Epithelial cell of esophagus (primary cell): ENCODE results near the gene TRIM14.
A peak's percentile ranks its signal among the peaks of the same experiment; 100 is the strongest.

ENCODE experiments used
- DNase-seq: peaks from one replicate; pipeline ENCODE4 v3.0.0; 2010; ENCODE audit warnings: low read depth
- H3K4me3 ChIP-seq: 2 replicates; pipeline ENCODE4 v1.5.1; 2011; ENCODE audit warnings: mild to moderate bottlenecking, low read length, control low read depth
- TF ChIP-seq, protein P1 (sequence below): IDR thresholded peaks from 2 replicates; pipeline ENCODE4 v1.5.1; 2011; ENCODE audit warnings: low read depth, mild to moderate bottlenecking, low read length, control low read depth, inconsistent platforms; ENCODE audit not compliant: insufficient read depth; ENCODE audit errors: missing control alignments

The TRIM14 gene

DNA sequence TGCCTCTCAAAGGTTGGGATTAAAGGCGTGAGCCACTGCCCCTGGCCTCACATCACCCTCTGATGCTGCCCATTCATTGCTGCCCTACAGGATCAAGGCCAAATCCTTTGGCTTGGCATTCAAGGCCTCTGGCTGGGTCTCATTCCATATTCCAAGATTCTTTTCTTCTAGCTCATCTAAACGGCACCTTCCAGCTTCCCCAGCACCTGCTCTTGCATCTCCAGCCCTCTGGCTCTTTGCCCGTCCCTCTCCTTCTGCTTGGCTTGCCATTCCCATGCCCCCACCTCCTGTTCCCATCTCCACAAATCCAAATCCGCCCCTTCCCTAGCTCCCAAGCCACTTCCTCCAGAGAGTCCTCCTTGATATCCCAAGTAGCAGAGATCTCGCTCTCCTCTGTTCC lies 40.3 kb upstream of the TRIM14 start:
- H3K4me3 ChIP-seq: no peak overlapping the region
- TF ChIP-seq, protein P1, sequence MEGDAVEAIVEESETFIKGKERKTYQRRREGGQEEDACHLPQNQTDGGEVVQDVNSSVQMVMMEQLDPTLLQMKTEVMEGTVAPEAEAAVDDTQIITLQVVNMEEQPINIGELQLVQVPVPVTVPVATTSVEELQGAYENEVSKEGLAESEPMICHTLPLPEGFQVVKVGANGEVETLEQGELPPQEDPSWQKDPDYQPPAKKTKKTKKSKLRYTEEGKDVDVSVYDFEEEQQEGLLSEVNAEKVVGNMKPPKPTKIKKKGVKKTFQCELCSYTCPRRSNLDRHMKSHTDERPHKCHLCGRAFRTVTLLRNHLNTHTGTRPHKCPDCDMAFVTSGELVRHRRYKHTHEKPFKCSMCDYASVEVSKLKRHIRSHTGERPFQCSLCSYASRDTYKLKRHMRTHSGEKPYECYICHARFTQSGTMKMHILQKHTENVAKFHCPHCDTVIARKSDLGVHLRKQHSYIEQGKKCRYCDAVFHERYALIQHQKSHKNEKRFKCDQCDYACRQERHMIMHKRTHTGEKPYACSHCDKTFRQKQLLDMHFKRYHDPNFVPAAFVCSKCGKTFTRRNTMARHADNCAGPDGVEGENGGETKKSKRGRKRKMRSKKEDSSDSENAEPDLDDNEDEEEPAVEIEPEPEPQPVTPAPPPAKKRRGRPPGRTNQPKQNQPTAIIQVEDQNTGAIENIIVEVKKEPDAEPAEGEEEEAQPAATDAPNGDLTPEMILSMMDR: no peak
- DNase-seq: no peak

DNA sequence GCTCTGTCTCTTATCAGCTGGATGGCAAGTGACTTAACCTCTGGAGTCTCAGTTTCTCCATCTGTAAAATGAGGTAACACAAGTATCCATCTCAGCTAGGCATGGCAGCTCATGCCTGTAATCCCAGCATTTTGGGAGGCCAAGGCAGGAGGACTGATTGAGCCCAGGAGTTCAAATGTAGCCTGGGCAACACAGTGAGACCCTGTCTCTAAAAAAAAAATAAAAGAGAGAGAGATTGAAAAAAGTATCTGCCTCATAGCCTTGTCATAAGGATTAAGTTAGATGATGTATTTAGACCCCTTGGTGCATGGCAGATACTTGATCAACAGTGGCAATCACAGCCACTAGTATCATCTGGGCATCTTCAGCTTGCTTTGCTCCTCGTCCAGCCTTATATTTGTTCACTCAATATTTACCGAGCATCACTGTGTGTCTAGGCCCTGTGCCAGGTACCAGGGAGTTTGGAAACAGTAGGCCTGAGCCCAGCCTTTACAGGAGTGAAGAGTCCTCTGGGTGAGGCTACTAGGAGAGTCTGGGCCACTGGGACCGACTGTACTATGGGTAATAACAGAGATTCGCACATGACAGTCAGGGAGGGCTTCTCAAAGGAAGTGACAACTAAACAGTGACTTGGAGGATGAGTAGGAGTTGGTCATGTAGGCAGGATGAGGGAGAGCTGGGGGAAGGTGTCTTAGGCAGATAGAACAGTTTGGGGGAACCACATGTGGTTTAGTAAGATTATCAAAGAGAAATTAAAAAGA lies 39.2 kb upstream of the TRIM14 start:
- H3K4me3 ChIP-seq: no peak overlapping the region
- TF ChIP-seq, protein P1: no peak
- DNase-seq: no peak

DNA sequence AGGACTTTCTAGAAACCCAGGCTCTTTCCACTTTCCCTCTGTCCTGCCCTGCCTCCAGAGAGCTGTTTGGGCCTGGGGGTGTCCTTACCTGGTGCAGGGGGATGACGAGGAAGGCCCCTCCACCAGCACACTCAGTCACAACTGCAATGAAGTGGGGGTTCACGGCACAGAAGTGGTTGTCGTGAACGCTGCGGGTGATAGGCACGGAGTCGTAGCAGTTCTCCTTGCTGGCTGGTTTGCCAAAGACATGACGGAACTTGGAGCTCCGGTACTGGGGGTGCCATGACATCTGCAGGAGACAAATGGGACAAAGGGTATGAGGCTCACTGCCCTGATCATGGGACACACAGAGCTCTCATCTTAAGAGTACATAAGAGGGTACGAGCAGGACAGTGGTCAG lies 38.4 kb upstream of the TRIM14 start:
- DNase-seq: no peak
- H3K4me3 ChIP-seq: no peak overlapping the region
- TF ChIP-seq, protein P1: no peak

DNA sequence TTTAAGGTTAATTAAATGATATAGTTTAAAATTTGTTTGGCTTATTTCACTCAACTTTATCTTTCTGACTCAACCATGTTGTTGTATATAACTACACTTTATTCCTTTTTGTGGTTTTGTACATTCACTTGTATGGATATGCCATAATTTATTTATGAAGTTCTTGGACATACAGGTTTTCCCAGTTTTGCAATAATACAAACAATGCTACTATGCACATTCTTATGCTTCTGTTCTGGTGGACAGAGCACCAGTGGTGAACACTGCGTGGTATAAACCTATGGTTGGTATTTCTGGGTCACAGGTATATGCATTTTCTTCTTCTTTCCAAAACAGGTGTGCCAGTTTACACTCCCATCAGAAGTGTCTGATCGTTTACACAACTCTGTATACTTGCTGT lies 35.7 kb upstream of the TRIM14 start:
- TF ChIP-seq, protein P1: no peak
- peak; percentile 65 for DNase-seq

DNA sequence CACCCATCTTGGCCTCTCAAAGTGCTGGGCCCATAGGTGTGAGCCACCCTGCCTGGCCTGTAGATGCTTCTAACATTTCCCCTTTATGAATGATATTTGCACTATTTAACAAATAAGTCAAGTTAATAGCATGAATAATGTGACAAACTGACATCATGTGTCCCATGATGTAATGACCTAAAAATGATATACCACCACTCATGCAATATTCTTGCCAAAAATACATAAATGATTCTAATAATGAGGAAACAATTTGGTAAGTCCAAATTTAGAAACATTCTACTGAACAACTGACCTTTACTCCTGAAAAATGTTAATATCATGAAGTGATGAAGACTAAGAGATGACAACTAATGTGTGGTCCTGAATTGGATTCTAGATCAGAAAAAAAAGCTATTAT lies 33.5 kb upstream of the TRIM14 start:
- TF ChIP-seq, protein P1: no peak
- no peak for DNase-seq
- no peak overlapping the region for H3K4me3 ChIP-seq

More for the DNA sequence above, 35.7 kb upstream of the TRIM14 start:
- H3K4me3 ChIP-seq: no peak overlapping the region

DNA sequence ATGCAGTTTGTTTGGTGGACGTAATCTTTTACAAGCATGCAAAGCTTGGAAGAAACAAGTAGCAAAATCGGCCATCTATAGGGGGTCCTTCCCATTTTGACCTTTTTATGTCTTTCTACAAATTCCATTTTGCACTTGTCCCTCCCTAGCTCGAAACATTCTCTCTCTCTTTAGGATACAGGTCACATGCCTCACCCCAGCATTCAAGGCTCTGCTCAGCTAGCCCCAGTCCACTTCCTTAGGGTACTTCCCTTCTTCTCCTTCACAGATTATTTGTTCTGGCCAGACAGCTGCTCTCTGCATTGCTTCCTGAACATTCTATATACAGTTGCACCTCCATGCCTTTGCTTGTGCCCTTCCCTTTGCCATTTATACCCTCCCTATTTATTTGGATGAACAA lies 31.7 kb upstream of the TRIM14 start:
- no peak overlapping the region for H3K4me3 ChIP-seq
- TF ChIP-seq, protein P1: no peak
- no peak for DNase-seq

DNA sequence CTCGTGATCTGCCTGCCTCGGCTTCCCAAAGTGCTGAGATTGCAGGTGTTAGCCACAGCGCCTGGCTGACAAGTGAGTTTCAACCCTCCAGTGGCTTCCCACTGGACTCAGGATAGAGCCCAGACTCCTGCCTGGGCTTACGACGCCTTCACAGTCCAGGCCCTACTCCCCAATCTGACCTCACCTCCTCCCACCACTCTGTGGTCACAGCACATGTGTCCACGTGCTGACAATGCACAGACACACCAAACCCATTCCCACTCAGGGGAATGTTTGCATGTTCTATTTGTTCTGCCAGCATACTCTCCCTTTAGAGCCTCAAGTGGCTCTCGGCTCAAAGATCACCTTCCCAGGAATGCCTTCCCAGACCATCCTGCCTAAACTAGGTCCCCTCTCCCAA lies 31.1 kb upstream of the TRIM14 start:
- H3K4me3 ChIP-seq: no peak overlapping the region
- TF ChIP-seq, protein P1: no peak
- DNase-seq: no peak
